Right renal pelvis (tissue), 4 donors: ENCODE results near the gene CEP152. TPM values are rescaled to one million over a fixed set of nuclear protein-coding genes. Genes with fewer than 3 reads are reported as not detected.
"Not testable (repeated sequence)": the region's sequence is repeated elsewhere in the genome, so short reads cannot be mapped to it uniquely, and the experiment has no call there.

Experiments
- DNase-seq, 4 donors: peaks; one replicate each; pipeline ENCODE4 v3.0.0-alpha.2; 2013; ENCODE audit warnings: low read depth in 4 of 4, low spot score in 3 of 4, missing footprints in 1 of 4
- polyA plus RNA-seq, 4 donors: library from polyadenylated mRNA; unstranded; fragments of 120-200 nt; gene quantifications; one replicate each; pipeline ENCODE4 v1.2.1, GENCODE V29; 2013; ENCODE audit not compliant: insufficient read length in 4 of 4

Gene CEP152, protein sequence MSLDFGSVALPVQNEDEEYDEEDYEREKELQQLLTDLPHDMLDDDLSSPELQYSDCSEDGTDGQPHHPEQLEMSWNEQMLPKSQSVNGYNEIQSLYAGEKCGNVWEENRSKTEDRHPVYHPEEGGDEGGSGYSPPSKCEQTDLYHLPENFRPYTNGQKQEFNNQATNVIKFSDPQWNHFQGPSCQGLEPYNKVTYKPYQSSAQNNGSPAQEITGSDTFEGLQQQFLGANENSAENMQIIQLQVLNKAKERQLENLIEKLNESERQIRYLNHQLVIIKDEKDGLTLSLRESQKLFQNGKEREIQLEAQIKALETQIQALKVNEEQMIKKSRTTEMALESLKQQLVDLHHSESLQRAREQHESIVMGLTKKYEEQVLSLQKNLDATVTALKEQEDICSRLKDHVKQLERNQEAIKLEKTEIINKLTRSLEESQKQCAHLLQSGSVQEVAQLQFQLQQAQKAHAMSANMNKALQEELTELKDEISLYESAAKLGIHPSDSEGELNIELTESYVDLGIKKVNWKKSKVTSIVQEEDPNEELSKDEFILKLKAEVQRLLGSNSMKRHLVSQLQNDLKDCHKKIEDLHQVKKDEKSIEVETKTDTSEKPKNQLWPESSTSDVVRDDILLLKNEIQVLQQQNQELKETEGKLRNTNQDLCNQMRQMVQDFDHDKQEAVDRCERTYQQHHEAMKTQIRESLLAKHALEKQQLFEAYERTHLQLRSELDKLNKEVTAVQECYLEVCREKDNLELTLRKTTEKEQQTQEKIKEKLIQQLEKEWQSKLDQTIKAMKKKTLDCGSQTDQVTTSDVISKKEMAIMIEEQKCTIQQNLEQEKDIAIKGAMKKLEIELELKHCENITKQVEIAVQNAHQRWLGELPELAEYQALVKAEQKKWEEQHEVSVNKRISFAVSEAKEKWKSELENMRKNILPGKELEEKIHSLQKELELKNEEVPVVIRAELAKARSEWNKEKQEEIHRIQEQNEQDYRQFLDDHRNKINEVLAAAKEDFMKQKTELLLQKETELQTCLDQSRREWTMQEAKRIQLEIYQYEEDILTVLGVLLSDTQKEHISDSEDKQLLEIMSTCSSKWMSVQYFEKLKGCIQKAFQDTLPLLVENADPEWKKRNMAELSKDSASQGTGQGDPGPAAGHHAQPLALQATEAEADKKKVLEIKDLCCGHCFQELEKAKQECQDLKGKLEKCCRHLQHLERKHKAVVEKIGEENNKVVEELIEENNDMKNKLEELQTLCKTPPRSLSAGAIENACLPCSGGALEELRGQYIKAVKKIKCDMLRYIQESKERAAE (N-terminal part only)
- 1 to 10 TPM; 5.2 to 7.1 (median 6.3) TPM for polyA plus RNA-seq

- DNase-seq: peak; percentile 94 to 98 (median 96)
Observed at GRCh38 chr15:48810414-48811324, at the start of gene CEP152. TSS of gene CEP152 (minus strand) at chr15:48811069. CDS start at chr15:48805649, 5,420 bp downstream.

GRCh38 chr15:48859426-48859825 lies 48.6 kb upstream of the CEP152 start:
- DNase-seq: no peak

GRCh38 chr15:48858401-48858800 lies 47.5 kb upstream of the CEP152 start:
- no peak for DNase-seq

- DNase-seq: no peak
Observed at GRCh38 chr15:48856942-48857341, 46.1 kb upstream of the CEP152 start.

DNA sequence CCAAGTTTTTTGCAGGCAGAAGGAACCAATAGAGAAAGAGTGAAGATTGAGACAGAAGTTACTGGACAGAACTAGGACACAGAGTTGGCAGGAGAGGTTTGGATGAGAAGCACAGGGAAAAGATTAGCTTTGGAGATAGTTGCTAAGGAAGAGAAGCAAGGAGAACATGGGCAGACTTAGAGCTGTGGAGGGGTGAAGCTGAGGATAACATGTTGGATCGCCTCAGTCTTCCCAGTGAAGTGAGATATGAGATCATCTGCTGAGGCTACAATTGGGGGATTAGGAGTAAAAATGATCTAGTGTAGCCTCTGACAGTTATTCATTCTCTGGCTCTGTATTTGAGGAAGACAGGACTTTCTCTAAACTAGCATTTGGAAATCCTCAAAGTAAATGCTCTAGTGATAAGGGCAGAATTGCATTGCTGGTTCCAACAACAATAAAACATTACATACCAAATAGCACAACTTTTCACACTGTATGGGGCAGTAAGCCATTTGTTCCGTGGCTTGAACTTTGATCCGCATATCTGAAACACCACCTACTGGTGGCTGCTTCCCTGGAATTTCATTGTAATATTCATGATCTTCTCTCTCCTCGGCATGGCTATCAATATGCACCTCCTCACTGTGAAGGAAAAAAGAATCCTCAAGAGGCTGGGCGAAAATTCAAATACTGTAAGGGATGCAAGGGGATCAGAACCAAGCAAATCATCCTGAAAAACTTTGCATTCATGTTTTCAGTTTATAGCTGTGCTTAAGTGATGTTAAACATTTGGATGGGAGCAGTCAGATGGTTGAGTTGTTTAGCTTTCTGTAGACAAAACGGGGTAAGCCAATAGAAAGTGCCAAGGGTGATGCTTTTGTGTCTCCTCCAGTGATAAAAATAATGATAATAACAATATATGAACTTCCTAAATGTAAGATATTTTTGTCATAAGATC lies 44.9 kb upstream of the CEP152 start:
- peak; percentile 39 to 61 (median 51) for DNase-seq

- not testable (repeated sequence) for DNase-seq
Observed at GRCh38 chr15:48854434-48854833, 43.6 kb upstream of the CEP152 start.

DNA sequence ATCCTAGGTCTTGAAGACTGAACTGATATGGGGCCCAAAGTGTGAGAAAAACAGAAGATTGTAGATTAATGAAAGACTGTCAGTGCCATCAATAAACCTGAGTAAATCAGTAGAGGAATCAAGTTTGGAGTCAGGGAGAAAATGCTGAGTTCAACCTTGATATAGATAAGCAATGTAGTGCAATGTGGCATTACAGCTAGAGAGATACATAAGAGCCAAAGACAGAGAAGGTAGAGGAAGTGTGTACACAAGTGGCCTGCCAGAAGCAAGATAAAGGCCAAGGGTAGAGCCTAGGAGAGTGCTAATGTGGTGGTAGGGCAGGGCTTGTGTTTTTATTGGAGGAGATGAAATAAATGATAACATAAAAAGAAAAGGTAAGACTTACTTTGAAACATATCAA lies 41.1 kb upstream of the CEP152 start:
- DNase-seq: no peak

GRCh38 chr15:48850648-48851047 lies 39.8 kb upstream of the CEP152 start:
- DNase-seq: no peak

DNA sequence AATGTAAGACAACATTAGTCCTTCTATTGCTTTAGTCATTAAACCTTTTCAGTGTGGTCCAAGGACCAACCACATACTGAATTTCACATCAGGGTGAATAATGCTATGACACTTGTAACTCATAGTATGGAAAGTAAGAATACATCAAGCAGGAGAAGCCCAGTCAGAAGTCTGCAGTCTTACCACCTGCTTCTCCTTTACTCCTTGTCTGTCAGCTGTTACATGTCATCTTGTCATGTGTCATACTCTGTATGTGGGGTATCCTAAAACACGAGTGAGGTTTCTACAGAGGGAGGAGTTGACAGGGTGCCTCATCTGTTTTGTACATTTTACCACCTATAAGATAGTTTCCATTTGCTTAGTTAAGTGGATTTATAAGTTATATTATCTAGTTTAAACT lies 34.3 kb upstream of the CEP152 start:
- DNase-seq: no peak

DNA sequence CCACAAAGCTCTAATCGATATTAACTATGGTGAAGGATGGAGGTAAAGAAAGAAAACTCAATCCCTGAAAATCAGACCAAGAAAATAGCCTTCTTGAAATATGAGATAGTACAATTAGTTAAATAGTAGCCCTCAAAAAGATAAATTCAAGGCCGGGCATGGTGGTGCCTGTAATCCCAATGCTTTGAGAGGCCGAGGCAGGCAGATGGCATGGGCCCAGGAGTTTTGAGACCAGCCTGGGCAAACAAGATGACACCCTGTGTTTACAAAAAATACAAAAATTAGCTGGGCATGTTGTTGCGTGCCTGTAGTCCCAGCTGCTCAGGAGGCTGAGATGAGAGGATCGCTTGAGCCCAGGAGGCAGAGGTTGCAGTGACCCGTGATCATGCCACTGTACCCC lies 31.6 kb upstream of the CEP152 start:
- no peak for DNase-seq

- no peak for DNase-seq
Observed at GRCh38 chr15:48834756-48835155, 23.9 kb upstream of the CEP152 start.

DNA sequence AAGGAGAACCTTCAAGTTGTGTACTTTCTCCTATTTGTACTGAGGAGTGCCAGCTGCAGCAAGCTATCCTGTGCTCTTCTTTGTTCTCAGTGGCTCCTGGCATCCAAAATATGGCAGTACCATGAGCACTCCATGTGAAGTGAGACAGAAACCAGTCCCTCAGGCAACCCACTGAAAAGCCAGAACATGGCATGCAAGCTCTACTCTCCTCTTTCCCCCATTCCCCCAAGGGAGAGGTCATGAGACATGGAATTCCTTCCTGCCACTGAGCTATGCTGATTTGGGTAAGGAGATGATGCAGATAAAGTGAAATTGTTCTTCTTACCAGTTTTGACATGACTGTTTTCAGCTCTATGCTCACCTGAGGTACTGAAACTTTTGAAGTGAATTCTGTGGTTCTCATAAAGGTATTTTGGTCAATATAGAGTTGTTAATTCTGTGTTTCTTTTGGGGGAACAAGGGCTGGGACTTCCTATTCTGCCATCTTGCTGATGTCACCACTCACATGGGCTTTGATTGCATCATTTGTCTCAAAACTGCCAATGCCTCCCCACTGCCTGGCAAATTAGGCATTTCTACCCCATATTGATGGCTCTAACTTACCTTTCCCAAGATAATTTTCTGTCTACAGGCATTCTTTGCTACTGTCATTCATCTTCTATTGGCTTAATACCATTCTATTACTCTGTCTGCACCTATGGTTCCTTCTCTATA lies 22.8 kb upstream of the CEP152 start:
- DNase-seq: no peak

DNA sequence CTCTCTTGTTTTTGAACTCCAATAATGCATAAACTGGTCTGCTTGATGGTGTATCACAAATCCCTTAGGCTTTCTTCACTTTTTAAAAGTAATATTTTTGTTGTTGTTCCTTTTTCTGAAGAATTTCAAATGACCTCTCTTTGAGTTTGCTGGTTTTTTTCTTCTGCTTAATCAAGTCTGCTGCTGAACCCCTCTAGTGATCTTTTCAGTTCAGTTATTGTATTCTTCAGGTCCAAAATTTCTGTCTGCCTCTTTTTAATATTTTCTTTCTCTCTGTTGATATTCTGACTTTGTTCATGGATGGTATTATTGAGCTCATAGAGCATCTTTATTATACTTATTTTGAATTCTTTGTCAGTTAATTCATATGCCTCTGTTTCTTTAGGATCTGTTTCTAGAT lies 21.8 kb upstream of the CEP152 start:
- no peak for DNase-seq

DNA sequence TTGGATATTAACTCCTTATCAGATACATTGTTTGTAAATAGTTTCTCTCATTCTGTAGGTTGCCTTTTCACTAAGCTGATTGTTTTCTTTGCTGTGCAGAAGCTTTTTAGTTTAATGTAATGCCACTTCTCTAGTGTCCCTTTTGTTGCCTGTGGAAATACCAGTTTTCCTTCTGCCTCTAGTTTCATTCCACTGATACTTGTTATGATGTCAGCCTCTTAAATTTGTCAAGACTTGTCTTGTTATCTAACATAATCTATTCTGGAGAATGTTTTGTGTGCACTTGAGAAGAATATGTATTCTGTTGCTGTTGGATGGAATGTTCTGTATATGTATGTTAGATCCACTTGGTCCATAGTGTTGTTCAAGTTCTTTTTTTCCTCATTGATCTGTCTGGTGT lies 18.0 kb upstream of the CEP152 start:
- DNase-seq: no peak

DNA sequence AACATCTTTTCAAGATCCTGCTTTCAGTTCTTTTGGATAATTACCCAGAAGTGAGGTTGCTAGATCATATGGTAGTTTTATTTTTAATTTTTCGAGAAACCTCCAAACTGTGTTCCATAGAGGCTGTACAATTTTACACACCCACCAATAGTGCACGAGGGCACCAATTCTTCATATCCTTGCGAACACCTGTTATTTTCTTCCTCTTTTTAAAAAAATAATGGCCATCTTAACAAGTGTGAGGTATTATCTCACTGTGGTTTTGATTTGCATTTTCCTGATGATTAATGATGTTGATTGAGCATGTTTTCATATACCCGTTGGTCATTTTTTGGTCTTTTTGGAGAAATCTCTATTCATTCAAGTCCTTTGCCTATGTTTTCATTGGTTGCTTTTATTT lies 17.6 kb upstream of the CEP152 start:
- DNase-seq: no peak

GRCh38 chr15:48825075-48825474 lies 14.2 kb upstream of the CEP152 start:
- DNase-seq: no peak

DNA sequence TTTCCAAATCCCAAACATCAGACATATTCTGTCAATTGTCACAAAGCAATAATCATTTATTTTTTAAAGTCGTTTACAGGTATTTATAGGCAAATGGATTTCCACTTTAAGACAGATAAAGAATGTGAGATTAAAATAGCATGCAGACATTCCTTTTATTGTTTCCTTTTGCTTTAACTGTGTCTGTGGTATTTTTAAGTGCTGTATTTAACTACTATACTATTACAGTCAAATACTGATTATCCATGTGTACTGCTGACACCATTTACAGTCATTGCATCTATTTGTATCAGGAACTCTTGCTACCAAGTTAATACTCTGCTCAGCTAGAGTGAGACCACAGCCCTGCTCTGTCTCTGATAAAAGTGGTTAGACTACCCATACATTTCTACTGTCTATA lies 12.8 kb upstream of the CEP152 start:
- no peak for DNase-seq

DNA sequence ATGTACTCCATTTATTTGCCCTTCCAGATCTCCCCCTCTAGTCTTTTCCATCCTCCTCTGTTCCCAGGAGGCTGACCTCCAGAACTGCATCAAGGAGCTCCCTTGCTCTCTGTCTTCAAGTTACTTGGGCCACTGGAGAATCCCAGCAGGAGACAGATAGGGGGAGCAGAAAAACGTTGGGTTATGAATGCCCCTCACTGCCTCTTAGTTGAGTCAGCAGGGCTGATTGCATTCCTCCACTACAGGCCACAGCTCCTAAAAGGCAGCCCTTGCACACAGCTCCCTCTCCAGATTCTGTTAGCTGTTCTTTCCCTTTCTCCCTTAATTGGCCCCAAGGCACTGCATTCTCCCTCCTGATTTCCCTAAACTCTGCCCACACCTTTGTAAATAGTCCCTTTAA lies 12.4 kb upstream of the CEP152 start:
- DNase-seq: no peak
